CD4-positive, alpha-beta memory T cell (primary cell): ENCODE results near the gene HSD3B7. TPM values are rescaled to one million over a fixed set of nuclear protein-coding genes. Genes with fewer than 3 reads are reported as not detected.

Experiments
- CTCF ChIA-PET: fragments of 350-600 bp; sonication (Branson Sonifier 250); formaldehyde crosslinking; loops from one replicate; lab custom pipeline; 2021; ENCODE audit warnings: inconsistent platforms; ENCODE audit not compliant: partially characterized antibody; lab: Charles Lee
- POLR2A ChIA-PET: fragments of 350-600 bp; sonication (Branson Sonifier 250); formaldehyde crosslinking; loops from one replicate; lab custom pipeline; 2021; ENCODE audit not compliant: partially characterized antibody; lab: Charles Lee
- DNase-seq, 5 donors: peaks; one replicate each; pipeline versions ENCODE4 v3.0.0 to v3.0.0-alpha.2; 2020 to 2022; ENCODE audit warnings: mixed read lengths in 1 of 5
- H3K27ac ChIP-seq: one replicate; pipeline ENCODE4 v1.7.0; 2013; ENCODE audit warnings: low read depth, low read length
- H3K27me3 ChIP-seq: 2 replicates; pipeline ENCODE4 v1.7.0; 2013; ENCODE audit warnings: mild to moderate bottlenecking, low read length, moderate library complexity; ENCODE audit not compliant: insufficient read depth
- H3K36me3 ChIP-seq: 2 replicates; pipeline ENCODE4 v1.7.0; 2013; ENCODE audit warnings: mild to moderate bottlenecking, low read length, moderate library complexity; ENCODE audit not compliant: insufficient read depth
- H3K4me1 ChIP-seq: 2 replicates; pipeline ENCODE4 v1.7.0; 2013; ENCODE audit warnings: mild to moderate bottlenecking, low read length, moderate library complexity; ENCODE audit not compliant: insufficient read depth
- H3K4me3 ChIP-seq, 2 donors: one replicate each; pipeline ENCODE4 v1.7.0; 2013; ENCODE audit warnings: low read length in 2 of 2, mild to moderate bottlenecking in 1 of 2
- H3K9me3 ChIP-seq, 2 donors: one replicate each; pipeline ENCODE4 v1.7.0; 2013; ENCODE audit warnings: low read length in 2 of 2, control low read depth in 1 of 2; ENCODE audit not compliant: control insufficient read depth in 1 of 2
- H3K27ac Mint-ChIP-seq, 7 donors: one replicate each; pipeline ENCODE4 v1.8.0; 2020 to 2021; ENCODE audit warnings: mixed read lengths in 7 of 7, mild to moderate bottlenecking in 6 of 7, inconsistent platforms in 3 of 7, moderate library complexity in 3 of 7
- H3K27me3 Mint-ChIP-seq, 2 donors: one replicate each; pipeline ENCODE4 v1.8.0; 2020 to 2021; ENCODE audit warnings: mixed read lengths in 2 of 2
- H3K36me3 Mint-ChIP-seq, 2 donors: one replicate each; pipeline ENCODE4 v1.8.0; 2020 to 2021; ENCODE audit warnings: mixed read lengths in 2 of 2, inconsistent platforms in 1 of 2, mild to moderate bottlenecking in 1 of 2
- H3K4me1 Mint-ChIP-seq, 4 donors: one replicate each; pipeline ENCODE4 v1.8.0; 2020 to 2021; ENCODE audit warnings: mixed read lengths in 4 of 4, mild to moderate bottlenecking in 1 of 4
- H3K4me3 Mint-ChIP-seq, 8 donors: one replicate each; pipeline ENCODE4 v1.8.0; 2020 to 2021; ENCODE audit warnings: mixed read lengths in 8 of 8, mild to moderate bottlenecking in 7 of 8, moderate library complexity in 6 of 8, inconsistent platforms in 3 of 8
- H3K9me3 Mint-ChIP-seq, 8 donors: one replicate each; pipeline ENCODE4 v1.8.0; 2020 to 2021; ENCODE audit warnings: mixed read lengths in 8 of 8, mild to moderate bottlenecking in 5 of 8, inconsistent platforms in 3 of 8, moderate library complexity in 1 of 8
- intact Hi-C: fragments of 100-400 bp; cut with micrococcal nuclease; formaldehyde crosslinking; loops from one replicate; pipeline ENCODE4 v1.15.1; 2023
- polyA plus RNA-seq, 2 donors: library from polyadenylated mRNA; unstranded; fragments of 300-500 nt; fragmentation: Illumina TruSeq; gene quantifications; one replicate each; pipeline ENCODE4 v1.2.3, GENCODE V29; 2021
- total RNA-seq, 2 experiments: library from RNA; stranded (reverse); gene quantifications; one replicate each; pipeline ENCODE4 v1.2.3, GENCODE V29; 2021

Gene HSD3B7
- total and polyA plus RNA-seq, 4 experiments from 2014 or later = 0.08 to 4.3 (median 2.4) TPM

- no peak overlapping the region for H3K4me3 Mint-ChIP-seq
- ChIA-PET CTCF (interaction anchor here (0.8 to 0.9 kb wide), 2 partner anchors 35 to 122 kb away, joined by 4 to 5 read pairs; partner anchors contain the start of gene HSD3B7), POLR2A (no interaction called here)
- no peaks in the 10 kb centered on the region for H3K9me3 ChIP-seq
- no peaks in the 10 kb centered on the region for H3K9me3 Mint-ChIP-seq
- no peaks in the 10 kb centered on the region for H3K27me3 ChIP-seq
- H3K27ac Mint-ChIP-seq = no peak overlapping the region
- no peaks in the 10 kb centered on the region for H3K4me1 Mint-ChIP-seq
- intact Hi-C loops = no loop called here
- no peak overlapping the region for H3K4me3 ChIP-seq
- DNase-seq = no peak
- no peaks in the 10 kb centered on the region for H3K36me3 Mint-ChIP-seq
- no peaks in the 10 kb centered on the region for H3K4me1 ChIP-seq
- H3K36me3 ChIP-seq = no peaks in the 10 kb centered on the region
- H3K27me3 Mint-ChIP-seq = peaks cover 0 to 5% of the 10 kb centered on the region in 2 donors
- H3K27ac ChIP-seq = no peak overlapping the region
Observed at GRCh38 chr16:31020536-31020935, 35.5 kb downstream of the HSD3B7 start.

DNA sequence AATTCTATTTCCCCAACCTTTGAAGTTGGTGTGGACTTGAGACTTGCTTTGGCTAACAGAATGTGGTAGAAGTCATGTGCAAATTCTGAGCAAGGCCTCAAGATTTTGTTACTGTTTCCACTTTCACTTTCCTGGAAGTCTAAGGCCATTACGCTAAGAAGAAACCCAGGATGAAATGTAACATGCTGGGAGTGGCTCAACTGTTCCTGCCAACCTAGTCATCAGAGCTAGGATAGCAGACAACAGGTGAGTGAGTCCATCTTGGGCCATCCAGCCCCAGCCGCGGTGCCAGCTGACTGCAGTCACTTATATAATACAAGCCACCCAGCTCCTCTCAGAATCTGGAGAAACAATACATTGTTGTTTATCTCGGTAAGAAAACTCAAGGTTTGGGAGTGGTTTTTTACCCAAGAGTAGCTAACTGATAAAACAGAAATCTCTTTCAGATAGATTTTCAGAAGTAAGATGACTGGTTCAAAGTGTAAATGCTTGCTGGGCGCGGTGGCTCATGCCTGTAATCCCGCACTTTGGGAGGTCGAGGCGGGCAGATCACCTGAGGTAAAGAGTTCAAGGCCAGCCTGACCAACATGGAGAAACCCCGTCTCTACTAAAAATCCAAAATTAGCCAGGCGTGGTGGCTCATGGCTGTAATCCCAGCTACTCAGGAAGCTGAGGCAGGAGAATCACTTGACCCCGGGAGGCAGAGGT lies 37.7 kb downstream of the HSD3B7 start:
- Histone ChIP-seq H3K4me1 (no peaks in the 10 kb centered on the region), H3K36me3 (no peaks in the 10 kb centered on the region), H3K9me3 (no peaks in the 10 kb centered on the region), H3K27me3 (no peaks in the 10 kb centered on the region), H3K4me3 (no peak overlapping the region), H3K27ac (no peak overlapping the region)
- Mint-ChIP-seq H3K36me3 (no peaks in the 10 kb centered on the region), H3K9me3 (no peaks in the 10 kb centered on the region), H3K4me1 (no peaks in the 10 kb centered on the region), H3K4me3 (no peak overlapping the region), H3K27me3 (no peaks in the 10 kb centered on the region), H3K27ac (peak overlapping the region in 1 of 7 donors; percentile 3)
- ChIA-PET POLR2A (interaction anchor here (0.7 to 1.1 kb wide), 3 partner anchors 65 to 157 kb away, joined by 3 read pairs; partner anchors contain the start of genes FUS and SETD1A), CTCF (no interaction called here)
- intact Hi-C loops = no loop called here
- no peak for DNase-seq

- no peaks in the 10 kb centered on the region for H3K9me3 Mint-ChIP-seq
- POLR2A ChIA-PET = interaction anchor here (1.1 kb wide), 1 partner anchor 119 kb away, joined by 3 read pairs; no protein-coding TSS in a partner anchor
- DNase-seq = no peak
- H3K4me3 Mint-ChIP-seq = no peak overlapping the region
- no peak overlapping the region for H3K27ac Mint-ChIP-seq
- H3K4me1 ChIP-seq = no peaks in the 10 kb centered on the region
- no peaks in the 10 kb centered on the region for H3K27me3 ChIP-seq
- CTCF ChIA-PET = no interaction called here
- no peaks in the 10 kb centered on the region for H3K9me3 ChIP-seq
- no peak overlapping the region for H3K4me3 ChIP-seq
- H3K4me1 Mint-ChIP-seq = no peaks in the 10 kb centered on the region
- no peaks in the 10 kb centered on the region for H3K36me3 Mint-ChIP-seq
- H3K36me3 ChIP-seq = no peaks in the 10 kb centered on the region
- H3K27ac ChIP-seq = no peak overlapping the region
- no peaks in the 10 kb centered on the region for H3K27me3 Mint-ChIP-seq
- intact Hi-C loops = no loop called here
Observed at GRCh38 chr16:31023252-31023602, 38.2 kb downstream of the HSD3B7 start.

DNA sequence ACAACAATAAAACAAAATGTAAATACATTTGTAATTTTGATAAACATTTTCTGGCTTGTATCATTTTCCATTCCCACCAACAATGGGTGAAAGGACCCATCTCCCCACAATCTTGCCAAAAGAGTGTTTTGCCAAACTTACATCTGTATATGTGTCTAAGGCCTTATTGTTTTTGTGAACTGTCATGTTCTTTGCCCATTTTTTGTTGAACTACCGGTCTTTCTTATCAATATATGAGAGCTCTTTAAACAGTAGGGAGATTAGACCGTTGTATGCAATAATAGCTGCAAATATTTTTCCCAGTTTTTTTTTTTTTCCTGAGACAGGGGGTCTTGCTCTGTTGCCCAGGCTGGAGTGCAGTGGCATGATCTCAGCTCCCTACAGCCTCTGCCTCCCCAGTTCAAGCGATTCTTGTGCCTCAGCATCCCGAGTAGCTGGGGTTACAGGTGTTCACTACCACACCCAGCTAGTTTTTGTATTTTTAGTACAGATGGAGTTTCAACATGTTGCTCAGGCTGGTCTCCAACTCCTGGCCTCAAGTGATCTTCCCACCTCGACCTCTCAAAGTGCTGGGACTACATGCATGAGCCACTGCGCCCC lies 38.7 kb downstream of the HSD3B7 start:
- ChIA-PET POLR2A (no interaction called here), CTCF (no interaction called here)
- intact Hi-C loops = no loop called here
- Histone ChIP-seq H3K4me1 (no peaks in the 10 kb centered on the region), H3K4me3 (no peak overlapping the region), H3K36me3 (no peaks in the 10 kb centered on the region), H3K27ac (no peak overlapping the region), H3K27me3 (no peaks in the 10 kb centered on the region), H3K9me3 (no peaks in the 10 kb centered on the region)
- no peak for DNase-seq
- Mint-ChIP-seq H3K4me1 (no peaks in the 10 kb centered on the region), H3K9me3 (no peaks in the 10 kb centered on the region), H3K27ac (peak overlapping the region in 1 of 7 donors; percentile 32), H3K36me3 (no peaks in the 10 kb centered on the region), H3K27me3 (no peaks in the 10 kb centered on the region), H3K4me3 (no peak overlapping the region)

DNA sequence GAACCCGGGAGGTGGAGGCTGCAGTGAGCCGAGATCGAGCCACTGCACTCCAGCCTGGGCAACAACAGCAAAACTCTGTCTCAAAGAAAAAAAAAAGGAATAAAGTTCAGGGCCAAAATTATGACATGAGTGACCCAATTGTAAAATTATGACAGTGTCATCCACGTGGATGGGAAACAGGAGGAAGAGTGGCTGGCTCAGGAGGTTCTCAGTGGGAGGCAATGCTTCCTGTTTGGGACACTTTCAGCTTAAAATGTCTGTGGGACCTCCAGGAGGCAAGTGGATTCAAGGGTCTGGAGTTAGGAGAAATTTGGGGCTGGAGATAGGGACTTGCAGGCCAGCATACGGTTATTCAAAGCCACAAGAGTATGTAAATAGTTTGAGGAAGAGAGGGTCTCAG lies 40.3 kb downstream of the HSD3B7 start:
- Histone ChIP-seq H3K4me3 (no peak overlapping the region), H3K27ac (no peak overlapping the region), H3K36me3 (no peaks in the 10 kb centered on the region), H3K27me3 (no peaks in the 10 kb centered on the region), H3K4me1 (no peaks in the 10 kb centered on the region), H3K9me3 (no peaks in the 10 kb centered on the region)
- Mint-ChIP-seq H3K27ac (peak overlapping the region in 1 of 7 donors; percentile 49), H3K36me3 (no peaks in the 10 kb centered on the region), H3K27me3 (no peaks in the 10 kb centered on the region), H3K9me3 (no peaks in the 10 kb centered on the region), H3K4me3 (no peak overlapping the region), H3K4me1 (no peaks in the 10 kb centered on the region)
- ChIA-PET POLR2A (interaction anchor here (1.0 kb wide), 1 partner anchor 177 kb away, joined by 3 read pairs; no protein-coding TSS in a partner anchor), CTCF (no interaction called here)
- no peak for DNase-seq
- intact Hi-C loops = no loop called here

DNA sequence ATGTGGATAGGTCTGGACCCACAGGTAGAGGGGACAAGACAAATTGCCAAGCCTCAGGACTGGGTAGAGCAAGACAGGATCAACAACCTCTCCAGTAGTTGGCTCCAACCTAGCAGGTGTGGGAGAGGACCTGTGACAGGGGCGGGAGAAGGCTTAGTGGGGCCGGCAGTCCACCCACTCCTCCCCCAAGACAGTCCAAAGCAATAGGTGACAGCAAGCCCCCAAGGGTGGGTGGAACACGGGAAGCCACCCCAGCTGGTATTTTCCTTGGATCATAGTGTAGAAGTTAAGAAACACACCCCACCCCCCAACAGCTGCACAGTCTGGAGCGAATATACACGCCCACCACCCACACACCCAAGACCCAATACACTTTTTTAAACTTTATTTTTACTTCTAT lies 44.3 kb downstream of the HSD3B7 start:
- H3K27me3 Mint-ChIP-seq = no peaks in the 10 kb centered on the region
- H3K4me1 Mint-ChIP-seq = peaks cover 5 to 25% (median 13%) of the 10 kb centered on the region in 4 donors
- peaks cover 0 to 14% of the 10 kb centered on the region in 2 donors for H3K36me3 Mint-ChIP-seq
- intact Hi-C loops = no loop called here
- peak overlapping the region in 1 of 7 donors; percentile 48 for H3K27ac Mint-ChIP-seq
- H3K9me3 ChIP-seq = no peaks in the 10 kb centered on the region
- no peak for DNase-seq
- H3K27me3 ChIP-seq = no peaks in the 10 kb centered on the region
- CTCF ChIA-PET = no interaction called here
- H3K9me3 Mint-ChIP-seq = peaks cover 0 to 6% (median 0%) of the 10 kb centered on the region in 8 donors
- no peak overlapping the region for H3K4me3 Mint-ChIP-seq
- POLR2A ChIA-PET = no interaction called here
- H3K4me1 ChIP-seq = peaks cover 13% of the 10 kb centered on the region
- no peak overlapping the region for H3K27ac ChIP-seq
- no peak overlapping the region for H3K4me3 ChIP-seq
- H3K36me3 ChIP-seq = no peaks in the 10 kb centered on the region

GRCh38 chr16:31031276-31031675 lies 46.3 kb downstream of the HSD3B7 start:
- intact Hi-C loops = loop anchor here (5.0 kb wide), 1 partner anchor 836 kb away; no protein-coding TSS in a partner anchor
- Mint-ChIP-seq H3K9me3 (peaks cover 0 to 6% (median 0%) of the 10 kb centered on the region in 8 donors), H3K4me1 (peaks cover 5 to 32% (median 19%) of the 10 kb centered on the region in 4 donors), H3K27me3 (no peaks in the 10 kb centered on the region), H3K27ac (peak overlapping the region in 5 of 7 donors; percentile 42 to 98 (median 79)), H3K36me3 (peaks cover 4 to 22% of the 10 kb centered on the region in 2 donors), H3K4me3 (peak overlapping the region in 1 of 8 donors; percentile 96)
- POLR2A ChIA-PET = interaction anchor here (1.5 to 6.9 kb wide), 2 partner anchors 42 to 111 kb away, joined by 6 to 74 read pairs; partner anchors contain the start of genes ZNF646 and ZNF668
- CTCF ChIA-PET = no interaction called here
- Histone ChIP-seq H3K4me1 (peaks cover 24% of the 10 kb centered on the region), H3K4me3 (no peak overlapping the region), H3K36me3 (peaks cover 8% of the 10 kb centered on the region), H3K9me3 (no peaks in the 10 kb centered on the region), H3K27ac (no peak overlapping the region), H3K27me3 (no peaks in the 10 kb centered on the region)
- no peak for DNase-seq
